ENCODE data around the gene POLR1A. TPM values are rescaled to one million over a fixed set of nuclear protein-coding genes. Genes with fewer than 3 reads are reported as not detected.

Gene POLR1A
- total RNA-seq, 5 donors from 2014 or later (not counting 1 experiment from before 2014, with no cell fraction given) = 22.0 to 28.7 (median 25.7) TPM

- Mint-ChIP-seq H3K36me3 (peaks cover 18% of the 10 kb centered on the region), H3K4me1 (peaks cover 77 to 82% (median 80%) of the 10 kb centered on the region in 3 donors), H3K4me3 (peak overlapping the region in 2 of 3 donors; percentile 0 to 21), H3K27me3 (no peaks in the 10 kb centered on the region), H3K9me3 (no peaks in the 10 kb centered on the region), H3K27ac (peak overlapping the region; percentile 99)
- WGBS (ENCODE audit: insufficient coverage) = 71% methylated on average over 3 of the region's 9 CpGs
- Histone ChIP-seq H3K27me3 (replicated peaks in 1 of 2; ENCODE audit: control insufficient read depth in 2 of 2, extremely low read depth in 1 of 2, insufficient read depth in 2 of 2, low read length in 1 of 2) (no peaks in the 10 kb centered on the region), H3K4me1 (ENCODE audit: control insufficient read depth in 1 of 2, extremely low read depth in 1 of 2, insufficient read depth in 2 of 2, low read length in 2 of 2) (peaks cover 58 to 76% of the 10 kb centered on the region in 2 experiments), H3K27ac (ENCODE audit: low read length) (peak overlapping the region; percentile 96), H3K36me3 (ENCODE audit: control insufficient read depth in 2 of 2, extremely low read depth in 1 of 2, insufficient read depth in 1 of 2, low read length in 1 of 2) (peaks cover 5 to 22% of the 10 kb centered on the region in 2 donors), H3K9me3 (no peaks in the 10 kb centered on the region), H3K4me3 (ENCODE audit: control insufficient read depth in 1 of 2, extremely low read depth in 1 of 2, low read length in 1 of 2) (no peak overlapping the region)
- ChIA-PET POLR2A (no interaction called here), CTCF (interaction anchor here (0.6 to 4.3 kb wide), 7 partner anchors 28 to 1522 kb away, joined by 3 to 40 read pairs (median 5); no protein-coding TSS in a partner anchor)
- peak in 1 of 4 experiments; percentile 6 for ATAC-seq (replicated peaks in 1 of 4)
- DNase-seq = peak in 27 of 35 experiments; percentile 20 to 67 (median 43)
Measured at GRCh38 chr2:86039178-86039962, 66.3 kb downstream of the POLR1A start.

GRCh38 chr2:86038291-86039081 lies 67.2 kb downstream of the POLR1A start:
- Mint-ChIP-seq H3K4me1 (peaks cover 85 to 89% (median 89%) of the 10 kb centered on the region in 3 donors), H3K27ac (peak overlapping the region; percentile 99), H3K9me3 (no peaks in the 10 kb centered on the region), H3K4me3 (peak overlapping the region; percentile 62 to 78 (median 67)), H3K36me3 (peaks cover 12% of the 10 kb centered on the region), H3K27me3 (no peaks in the 10 kb centered on the region)
- CTCF ChIA-PET = interaction anchor here (0.6 to 4.3 kb wide), 6 partner anchors 29 to 321 kb away, joined by 3 to 40 read pairs (median 5); no protein-coding TSS in a partner anchor
- no peaks in the 10 kb centered on the region for H3K27me3 ChIP-seq (replicated peaks in 1 of 2; ENCODE audit: control insufficient read depth in 2 of 2, extremely low read depth in 1 of 2, insufficient read depth in 2 of 2, low read length in 1 of 2)
- peak; percentile 34 to 96 (median 79) for DNase-seq
- H3K4me1 ChIP-seq (ENCODE audit: control insufficient read depth in 1 of 2, extremely low read depth in 1 of 2, insufficient read depth in 2 of 2, low read length in 2 of 2) = peaks cover 67 to 85% of the 10 kb centered on the region in 2 experiments
- WGBS (ENCODE audit: insufficient coverage) = 10% methylated on average over 6 of the region's 12 CpGs
- H3K27ac ChIP-seq (ENCODE audit: low read length) = peak overlapping the region; percentile 96
- H3K9me3 ChIP-seq = no peaks in the 10 kb centered on the region
- peaks cover 0 to 17% of the 10 kb centered on the region in 2 donors for H3K36me3 ChIP-seq (ENCODE audit: control insufficient read depth in 2 of 2, extremely low read depth in 1 of 2, insufficient read depth in 1 of 2, low read length in 1 of 2)
- peak; percentile 53 to 77 (median 54) for ATAC-seq (replicated peaks in 1 of 4)
- POLR2A ChIA-PET = no interaction called here
- no peak overlapping the region for H3K4me3 ChIP-seq (ENCODE audit: control insufficient read depth in 1 of 2, extremely low read depth in 1 of 2, low read length in 1 of 2)

GRCh38 chr2:86037795-86038192 lies 67.9 kb downstream of the POLR1A start:
- H3K36me3 Mint-ChIP-seq = peaks cover 9% of the 10 kb centered on the region
- H3K4me3 ChIP-seq (ENCODE audit: control insufficient read depth in 1 of 2, extremely low read depth in 1 of 2, low read length in 1 of 2) = no peak overlapping the region
- POLR2A ChIA-PET = interaction anchor here in 1 of 2 donors (1.1 kb wide), 1 partner anchor 43 kb away, joined by 3 read pairs; no protein-coding TSS in a partner anchor

GRCh38 chr2:86037141-86037794 lies 68.4 kb downstream of the POLR1A start:
- CTCF ChIA-PET = interaction anchor here (0.5 to 4.3 kb wide), 6 partner anchors 42 to 234 kb away, joined by 7 to 40 read pairs (median 20); partner anchors contain the start of gene ST3GAL5 (in 1 of the 2)
- no peaks in the 10 kb centered on the region for H3K9me3 ChIP-seq
- H3K27ac ChIP-seq (ENCODE audit: low read length) = peak overlapping the region; percentile 96
- H3K4me3 ChIP-seq (ENCODE audit: control insufficient read depth in 1 of 2, extremely low read depth in 1 of 2, low read length in 1 of 2) = no peak overlapping the region
- peak overlapping the region; percentile 36 to 78 (median 45) for H3K4me3 Mint-ChIP-seq
- no peaks in the 10 kb centered on the region for H3K27me3 Mint-ChIP-seq
- H3K36me3 Mint-ChIP-seq = peaks cover 9% of the 10 kb centered on the region
- peak in 24 of 35 experiments; percentile 17 to 61 (median 37) for DNase-seq
- H3K36me3 ChIP-seq (ENCODE audit: control insufficient read depth in 2 of 2, extremely low read depth in 1 of 2, insufficient read depth in 1 of 2, low read length in 1 of 2) = peaks cover 0 to 17% of the 10 kb centered on the region in 2 donors
- peak overlapping the region; percentile 99 for H3K27ac Mint-ChIP-seq
- WGBS (ENCODE audit: insufficient coverage) = 25% methylated on average over 9 of the region's 12 CpGs
- peaks cover 94 to 96% (median 96%) of the 10 kb centered on the region in 3 donors for H3K4me1 Mint-ChIP-seq
- ATAC-seq (replicated peaks in 1 of 4) = peak in 1 of 4 experiments; percentile 36
- POLR2A ChIA-PET = interaction anchor here (1.0 to 1.7 kb wide), 4 partner anchors 10 to 186 kb away, joined by 3 to 8 read pairs (median 4); no protein-coding TSS in a partner anchor
- H3K9me3 Mint-ChIP-seq = no peaks in the 10 kb centered on the region
- H3K4me1 ChIP-seq (ENCODE audit: control insufficient read depth in 1 of 2, extremely low read depth in 1 of 2, insufficient read depth in 2 of 2, low read length in 2 of 2) = peaks cover 70 to 93% of the 10 kb centered on the region in 2 experiments
- H3K27me3 ChIP-seq (replicated peaks in 1 of 2; ENCODE audit: control insufficient read depth in 2 of 2, extremely low read depth in 1 of 2, insufficient read depth in 2 of 2, low read length in 1 of 2) = no peaks in the 10 kb centered on the region

More at GRCh38 chr2:86037795-86038192, 67.9 kb downstream of the POLR1A start:
- WGBS (ENCODE audit: insufficient coverage) = 19% methylated on average over 3 of the region's 7 CpGs
- DNase-seq (peak in 10 of 35 experiments; percentile 8 to 59 (median 28)), ATAC-seq (replicated peaks in 1 of 4) (peak in 1 of 4 experiments; percentile 4)
- Histone ChIP-seq H3K9me3 (no peaks in the 10 kb centered on the region), H3K27ac (ENCODE audit: low read length) (peak overlapping the region; percentile 96), H3K36me3 (ENCODE audit: control insufficient read depth in 2 of 2, extremely low read depth in 1 of 2, insufficient read depth in 1 of 2, low read length in 1 of 2) (peaks cover 0 to 17% of the 10 kb centered on the region in 2 donors), H3K27me3 (replicated peaks in 1 of 2; ENCODE audit: control insufficient read depth in 2 of 2, extremely low read depth in 1 of 2, insufficient read depth in 2 of 2, low read length in 1 of 2) (no peaks in the 10 kb centered on the region), H3K4me1 (ENCODE audit: control insufficient read depth in 1 of 2, extremely low read depth in 1 of 2, insufficient read depth in 2 of 2, low read length in 2 of 2) (peaks cover 70 to 92% of the 10 kb centered on the region in 2 experiments)
- CTCF ChIA-PET = interaction anchor here (2.1 to 4.3 kb wide), 4 partner anchors 42 to 211 kb away, joined by 9 to 40 read pairs (median 20); no protein-coding TSS in a partner anchor
- peaks cover 91 to 96% (median 95%) of the 10 kb centered on the region in 3 donors for H3K4me1 Mint-ChIP-seq
- no peaks in the 10 kb centered on the region for H3K9me3 Mint-ChIP-seq
- peak overlapping the region; percentile 62 to 78 (median 67) for H3K4me3 Mint-ChIP-seq
- peak overlapping the region; percentile 99 for H3K27ac Mint-ChIP-seq
- H3K27me3 Mint-ChIP-seq = no peaks in the 10 kb centered on the region

- ATAC-seq (replicated peaks in 1 of 4) (no peak), DNase-seq (peak in 4 of 35 experiments; percentile 33 to 51 (median 40))
- Histone ChIP-seq H3K27ac (ENCODE audit: low read length) (peak overlapping the region; percentile 96), H3K9me3 (no peaks in the 10 kb centered on the region), H3K4me3 (ENCODE audit: control insufficient read depth in 1 of 2, extremely low read depth in 1 of 2, low read length in 1 of 2) (peak overlapping the region in 1 of 2 donors; percentile 30), H3K4me1 (ENCODE audit: control insufficient read depth in 1 of 2, extremely low read depth in 1 of 2, insufficient read depth in 2 of 2, low read length in 2 of 2) (peaks cover 70 to 91% of the 10 kb centered on the region in 2 experiments), H3K27me3 (replicated peaks in 1 of 2; ENCODE audit: control insufficient read depth in 2 of 2, extremely low read depth in 1 of 2, insufficient read depth in 2 of 2, low read length in 1 of 2) (no peaks in the 10 kb centered on the region), H3K36me3 (ENCODE audit: control insufficient read depth in 2 of 2, extremely low read depth in 1 of 2, insufficient read depth in 1 of 2, low read length in 1 of 2) (peaks cover under 1 to 19% of the 10 kb centered on the region in 2 donors)
- H3K27ac Mint-ChIP-seq = peak overlapping the region; percentile 99
- H3K36me3 Mint-ChIP-seq = peaks cover 13% of the 10 kb centered on the region
- peaks cover 91 to 99% (median 95%) of the 10 kb centered on the region in 3 donors for H3K4me1 Mint-ChIP-seq
- H3K9me3 Mint-ChIP-seq = no peaks in the 10 kb centered on the region
- ChIA-PET CTCF (interaction anchor here (0.5 to 4.3 kb wide), 15 partner anchors 8 to 234 kb away, joined by 3 to 40 read pairs (median 6); partner anchors contain the start of gene ST3GAL5 (in 1 of the 2)), POLR2A (interaction anchor here (0.7 to 1.7 kb wide), 10 partner anchors 9 to 332 kb away, joined by 3 to 8 read pairs (median 3); no protein-coding TSS in a partner anchor)
- no peaks in the 10 kb centered on the region for H3K27me3 Mint-ChIP-seq
- 31% methylated on average over 5 of the region's 7 CpGs for WGBS (ENCODE audit: insufficient coverage)
- peak overlapping the region; percentile 67 to 78 (median 74) for H3K4me3 Mint-ChIP-seq
Measured at GRCh38 chr2:86036669-86037138, 69.0 kb downstream of the POLR1A start.

Measured in T-cell (primary cell).